ENCODE results near the gene MTX3.

Gene MTX3

DNA sequence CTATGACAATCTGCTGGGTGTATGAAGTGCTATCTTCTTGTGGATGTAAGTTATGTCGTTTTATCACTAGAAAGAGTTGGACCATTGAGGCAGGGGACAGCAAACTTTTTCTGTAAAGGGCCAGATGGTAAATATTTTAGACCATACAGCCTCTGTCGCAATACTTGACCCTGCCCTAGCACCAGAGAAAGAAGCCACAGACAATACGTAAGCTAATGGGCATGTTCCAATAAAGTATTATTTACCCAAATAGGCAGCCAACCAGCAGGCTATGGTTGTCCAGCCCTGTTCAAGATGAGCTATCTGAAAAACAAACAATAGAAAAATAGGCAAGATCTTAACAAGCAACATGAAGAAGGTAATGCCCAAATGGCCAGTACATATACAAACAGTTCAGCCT lies 36.4 kb downstream of the MTX3 start:
- H3K9ac ChIP-seq (ENCODE audit: low read length), result no peak overlapping the region
- no peaks in the 10 kb centered on the region for H3K4me1 ChIP-seq (ENCODE audit: control insufficient read depth, insufficient read depth, low read length)
- no peaks in the 10 kb centered on the region for H3K27me3 ChIP-seq (ENCODE audit: control insufficient read depth, insufficient read depth, low read length)
- no peaks in the 10 kb centered on the region for H3K36me3 ChIP-seq (ENCODE audit: control insufficient read depth, insufficient read depth, low read length)
- H3K27ac ChIP-seq (ENCODE audit: low read depth, low read length), result no peak overlapping the region
- H3K4me3 ChIP-seq (ENCODE audit: low read length), result no peak overlapping the region

GRCh38 chr5:79947567-79947966 lies 43.5 kb downstream of the MTX3 start:
- no peak overlapping the region for H3K4me3 ChIP-seq (ENCODE audit: low read length)
- no peak overlapping the region for H3K27ac ChIP-seq (ENCODE audit: low read depth, low read length)
- no peak overlapping the region for H3K9ac ChIP-seq (ENCODE audit: low read length)
- H3K4me1 ChIP-seq (ENCODE audit: control insufficient read depth, insufficient read depth, low read length), result no peaks in the 10 kb centered on the region
- H3K27me3 ChIP-seq (ENCODE audit: control insufficient read depth, insufficient read depth, low read length), result no peaks in the 10 kb centered on the region
- H3K36me3 ChIP-seq (ENCODE audit: control insufficient read depth, insufficient read depth, low read length), result no peaks in the 10 kb centered on the region

GRCh38 chr5:79938468-79938867 lies 52.6 kb downstream of the MTX3 start:
- no peak overlapping the region for H3K9ac ChIP-seq (ENCODE audit: low read length)
- H3K36me3 ChIP-seq (ENCODE audit: control insufficient read depth, insufficient read depth, low read length), result no peaks in the 10 kb centered on the region
- H3K27me3 ChIP-seq (ENCODE audit: control insufficient read depth, insufficient read depth, low read length), result no peaks in the 10 kb centered on the region
- no peak overlapping the region for H3K27ac ChIP-seq (ENCODE audit: low read depth, low read length)
- no peak overlapping the region for H3K4me3 ChIP-seq (ENCODE audit: low read length)
- H3K4me1 ChIP-seq (ENCODE audit: control insufficient read depth, insufficient read depth, low read length), result peaks cover 2% of the 10 kb centered on the region

GRCh38 chr5:79936646-79937216 lies 54.3 kb downstream of the MTX3 start:
- H3K4me1 ChIP-seq (ENCODE audit: control insufficient read depth, insufficient read depth, low read length), result peaks cover 2% of the 10 kb centered on the region
- no peak overlapping the region for H3K4me3 ChIP-seq (ENCODE audit: low read length)
- H3K27ac ChIP-seq (ENCODE audit: low read depth, low read length), result no peak overlapping the region
- no peaks in the 10 kb centered on the region for H3K36me3 ChIP-seq (ENCODE audit: control insufficient read depth, insufficient read depth, low read length)
- H3K27me3 ChIP-seq (ENCODE audit: control insufficient read depth, insufficient read depth, low read length), result no peaks in the 10 kb centered on the region
- H3K9ac ChIP-seq (ENCODE audit: low read length), result no peak overlapping the region

DNA sequence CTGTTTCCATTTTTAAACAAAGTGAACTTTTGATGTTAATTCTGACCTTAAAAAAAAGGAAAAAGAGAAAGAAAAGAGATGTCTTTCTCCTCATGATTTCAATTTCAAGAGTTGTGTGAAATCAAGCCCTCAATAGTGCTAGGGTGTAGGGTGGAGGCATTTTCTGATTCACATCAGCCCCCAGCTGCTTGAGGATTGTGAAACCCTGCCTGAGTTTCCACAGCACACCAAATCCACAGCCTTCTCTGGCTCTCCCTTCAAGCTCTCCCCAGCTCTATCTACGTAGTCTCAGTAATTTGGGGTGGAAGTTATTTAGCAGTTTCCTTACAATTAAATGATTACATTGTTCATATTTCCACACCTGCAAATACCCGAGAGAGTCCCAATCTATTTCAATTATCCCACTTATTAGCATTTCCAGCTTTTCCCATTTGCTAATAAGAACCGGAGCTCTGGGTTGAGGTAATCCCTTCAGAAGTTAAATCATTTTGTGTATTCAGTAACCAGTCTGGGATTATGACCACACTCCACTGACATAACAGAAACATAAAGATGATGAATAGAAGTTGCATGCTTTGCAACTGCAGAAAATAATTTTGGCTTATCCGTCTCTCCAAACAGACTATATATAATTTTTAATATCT lies 54.9 kb downstream of the MTX3 start:
- H3K36me3 ChIP-seq (ENCODE audit: control insufficient read depth, insufficient read depth, low read length), result no peaks in the 10 kb centered on the region
- H3K9ac ChIP-seq (ENCODE audit: low read length), result no peak overlapping the region
- peaks cover 2% of the 10 kb centered on the region for H3K4me1 ChIP-seq (ENCODE audit: control insufficient read depth, insufficient read depth, low read length)
- no peak overlapping the region for H3K4me3 ChIP-seq (ENCODE audit: low read length)
- peak overlapping the region; percentile 0 for H3K27ac ChIP-seq (ENCODE audit: low read depth, low read length)
- no peaks in the 10 kb centered on the region for H3K27me3 ChIP-seq (ENCODE audit: control insufficient read depth, insufficient read depth, low read length)

DNA sequence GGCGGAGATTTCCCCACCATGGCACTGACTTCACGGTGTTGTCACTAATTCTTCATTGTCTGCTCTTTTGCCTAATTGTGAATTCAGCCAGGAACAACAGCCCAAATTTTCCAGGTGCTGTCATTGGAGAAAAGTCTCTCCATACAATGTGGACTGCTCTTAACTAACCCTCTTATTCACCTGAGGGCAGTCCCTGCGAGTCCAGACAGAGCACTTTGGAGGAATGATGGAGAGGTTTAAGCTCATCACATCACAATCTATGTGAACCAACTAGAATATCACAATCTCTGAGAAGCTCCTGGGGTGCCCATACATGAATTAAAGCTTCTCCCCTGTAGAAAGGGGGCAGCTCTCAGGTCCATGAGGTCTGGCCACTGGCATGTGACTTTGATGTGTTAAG lies 56.4 kb downstream of the MTX3 start:
- Histone ChIP-seq H3K9ac (ENCODE audit: low read length) (no peak overlapping the region), H3K4me3 (ENCODE audit: low read length) (no peak overlapping the region), H3K4me1 (ENCODE audit: control insufficient read depth, insufficient read depth, low read length) (peaks cover 2% of the 10 kb centered on the region), H3K27me3 (ENCODE audit: control insufficient read depth, insufficient read depth, low read length) (no peaks in the 10 kb centered on the region), H3K36me3 (ENCODE audit: control insufficient read depth, insufficient read depth, low read length) (no peaks in the 10 kb centered on the region), H3K27ac (ENCODE audit: low read depth, low read length) (no peak overlapping the region)

DNA sequence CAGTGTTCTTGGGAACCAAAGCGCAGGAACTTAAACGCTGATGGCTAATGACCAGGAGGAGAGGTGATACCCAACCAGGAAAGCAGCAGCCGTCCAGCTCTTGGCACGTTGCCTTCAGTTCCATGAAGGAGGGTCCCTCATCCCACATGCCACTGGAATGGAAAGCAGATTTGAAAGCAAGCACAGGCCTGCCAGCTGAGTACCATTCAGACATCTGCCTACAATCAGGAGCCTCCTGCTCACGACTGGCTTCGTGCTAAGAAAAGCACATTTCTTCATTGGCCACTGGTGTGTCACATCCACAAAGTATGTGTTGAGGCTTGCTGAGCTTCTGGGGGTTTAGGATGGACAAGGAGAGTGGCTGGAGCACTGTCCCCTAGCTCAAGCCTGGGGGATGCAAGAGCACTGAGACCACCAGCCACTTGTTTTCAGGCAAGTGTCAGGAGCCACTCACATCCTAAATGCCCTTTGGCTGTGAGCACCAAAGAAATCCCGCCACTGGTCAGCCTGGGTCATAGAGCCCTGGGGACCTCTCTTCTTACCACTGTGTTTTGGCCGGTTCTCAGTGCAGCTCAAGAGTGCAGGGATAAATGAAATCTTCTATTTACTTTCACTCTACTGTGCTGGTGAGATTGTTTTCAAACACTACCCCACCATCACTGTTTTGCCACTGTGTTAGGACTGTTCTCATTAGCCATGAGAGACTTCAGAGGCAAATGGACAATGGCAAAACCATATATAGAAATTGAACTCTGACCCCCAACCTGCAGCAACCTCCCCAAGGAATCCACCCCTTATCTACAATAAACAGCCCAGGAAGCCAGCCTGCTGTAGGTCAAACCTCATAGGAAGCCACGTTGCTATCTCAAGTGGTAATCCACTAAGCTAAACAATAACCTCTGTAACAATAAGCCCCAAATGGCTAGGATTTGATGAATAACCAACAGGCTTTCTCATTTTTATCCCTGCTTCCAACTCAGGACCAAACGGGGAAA lies 58.3 kb downstream of the MTX3 start:
- Histone ChIP-seq H3K27ac (ENCODE audit: low read depth, low read length) (no peak overlapping the region), H3K36me3 (ENCODE audit: control insufficient read depth, insufficient read depth, low read length) (no peaks in the 10 kb centered on the region), H3K4me3 (ENCODE audit: low read length) (no peak overlapping the region), H3K27me3 (ENCODE audit: control insufficient read depth, insufficient read depth, low read length) (no peaks in the 10 kb centered on the region), H3K9ac (ENCODE audit: low read length) (no peak overlapping the region), H3K4me1 (ENCODE audit: control insufficient read depth, insufficient read depth, low read length) (peaks cover 2% of the 10 kb centered on the region)

DNA sequence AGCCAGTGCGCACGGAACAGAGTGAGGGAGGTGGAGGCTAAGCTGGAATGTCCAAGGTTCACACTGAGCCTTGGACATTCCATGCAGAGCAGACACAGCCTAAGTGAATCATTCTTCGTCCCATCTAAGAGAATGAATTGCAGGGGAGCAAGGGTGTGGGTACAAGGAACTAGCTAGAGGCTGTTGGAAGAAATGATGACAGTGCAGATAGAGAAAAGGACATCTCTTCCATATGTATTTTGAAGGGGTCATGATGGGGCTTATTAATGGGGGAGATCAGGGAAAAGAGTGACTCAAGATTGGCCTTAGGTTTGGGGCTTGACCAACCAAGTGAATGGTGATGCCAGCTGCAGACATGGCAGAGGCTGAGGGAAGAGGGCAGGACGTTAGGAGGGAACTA lies 59.2 kb downstream of the MTX3 start:
- H3K4me1 ChIP-seq (ENCODE audit: control insufficient read depth, insufficient read depth, low read length), result peaks cover 2% of the 10 kb centered on the region
- H3K9ac ChIP-seq (ENCODE audit: low read length), result no peak overlapping the region
- H3K27ac ChIP-seq (ENCODE audit: low read depth, low read length), result no peak overlapping the region
- H3K27me3 ChIP-seq (ENCODE audit: control insufficient read depth, insufficient read depth, low read length), result no peaks in the 10 kb centered on the region
- no peak overlapping the region for H3K4me3 ChIP-seq (ENCODE audit: low read length)
- no peaks in the 10 kb centered on the region for H3K36me3 ChIP-seq (ENCODE audit: control insufficient read depth, insufficient read depth, low read length)

GRCh38 chr5:79931409-79931808 lies 59.7 kb downstream of the MTX3 start:
- no peaks in the 10 kb centered on the region for H3K27me3 ChIP-seq (ENCODE audit: control insufficient read depth, insufficient read depth, low read length)
- no peaks in the 10 kb centered on the region for H3K36me3 ChIP-seq (ENCODE audit: control insufficient read depth, insufficient read depth, low read length)
- H3K4me3 ChIP-seq (ENCODE audit: low read length), result no peak overlapping the region
- no peak overlapping the region for H3K9ac ChIP-seq (ENCODE audit: low read length)
- peaks cover 2% of the 10 kb centered on the region for H3K4me1 ChIP-seq (ENCODE audit: control insufficient read depth, insufficient read depth, low read length)
- H3K27ac ChIP-seq (ENCODE audit: low read depth, low read length), result no peak overlapping the region

GRCh38 chr5:79929095-79929494 lies 62.0 kb downstream of the MTX3 start:
- H3K36me3 ChIP-seq (ENCODE audit: control insufficient read depth, insufficient read depth, low read length), result no peaks in the 10 kb centered on the region
- H3K27me3 ChIP-seq (ENCODE audit: control insufficient read depth, insufficient read depth, low read length), result no peaks in the 10 kb centered on the region
- H3K4me1 ChIP-seq (ENCODE audit: control insufficient read depth, insufficient read depth, low read length), result no peaks in the 10 kb centered on the region
- H3K9ac ChIP-seq (ENCODE audit: low read length), result no peak overlapping the region
- H3K4me3 ChIP-seq (ENCODE audit: low read length), result no peak overlapping the region
- no peak overlapping the region for H3K27ac ChIP-seq (ENCODE audit: low read depth, low read length)

All from rectal smooth muscle tissue (tissue), 1 donor.